NCI-H2029 treated with DMSO at 0.1 percent for 48 hours (cell line): ENCODE measurements around the gene ZNF865.

Experiments
- DNase-seq: peaks from one replicate; lab custom pipeline; 2025; lab: John Stamatoyannopoulos, UW

ZNF865 gene

DNA sequence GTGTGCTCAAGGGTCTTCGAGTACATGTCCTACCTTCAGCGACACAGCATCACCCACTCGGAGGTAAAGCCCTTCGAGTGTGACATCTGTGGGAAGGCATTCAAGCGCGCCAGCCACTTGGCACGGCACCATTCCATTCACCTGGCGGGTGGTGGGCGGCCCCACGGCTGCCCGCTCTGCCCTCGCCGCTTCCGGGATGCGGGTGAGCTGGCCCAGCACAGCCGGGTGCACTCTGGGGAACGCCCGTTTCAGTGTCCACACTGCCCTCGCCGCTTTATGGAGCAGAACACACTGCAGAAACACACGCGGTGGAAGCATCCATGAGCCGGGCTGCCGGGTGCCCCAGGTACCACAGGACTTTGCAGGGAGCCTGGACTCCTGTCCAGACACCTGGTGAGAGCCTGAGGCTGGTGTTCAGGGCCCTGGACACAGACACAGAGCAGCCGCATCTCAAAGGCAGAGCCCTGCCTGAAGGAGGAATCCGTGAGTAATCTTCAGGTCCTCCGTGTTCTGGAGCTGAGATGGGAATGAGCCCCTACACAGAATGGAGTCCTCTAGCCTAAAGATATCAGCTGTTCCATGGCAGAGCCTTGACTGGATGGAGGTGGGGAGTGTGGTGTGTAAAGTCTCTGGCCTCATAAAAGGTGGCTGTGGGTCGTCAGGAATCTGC lies 39.5 kb downstream of the ZNF865 start:
- no peak for DNase-seq

DNA sequence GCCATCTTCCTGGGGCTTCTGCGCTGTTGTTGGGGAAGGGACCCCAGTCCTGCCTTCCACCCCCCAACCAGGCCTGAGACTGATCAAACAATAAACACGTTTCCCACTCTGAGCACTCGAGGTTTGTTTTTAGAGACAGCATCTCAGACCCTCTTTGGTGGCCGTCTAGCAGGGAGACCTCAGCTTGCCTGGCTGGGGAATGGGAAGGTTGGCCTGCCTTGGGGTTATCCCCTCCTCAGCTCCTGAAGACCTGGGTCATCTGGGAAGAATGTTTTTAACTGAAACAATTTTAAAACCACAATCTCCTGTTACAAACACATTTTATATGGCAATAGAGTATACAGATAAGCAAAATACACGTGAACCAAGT lies 40.0 kb downstream of the ZNF865 start:
- no peak for DNase-seq

DNA sequence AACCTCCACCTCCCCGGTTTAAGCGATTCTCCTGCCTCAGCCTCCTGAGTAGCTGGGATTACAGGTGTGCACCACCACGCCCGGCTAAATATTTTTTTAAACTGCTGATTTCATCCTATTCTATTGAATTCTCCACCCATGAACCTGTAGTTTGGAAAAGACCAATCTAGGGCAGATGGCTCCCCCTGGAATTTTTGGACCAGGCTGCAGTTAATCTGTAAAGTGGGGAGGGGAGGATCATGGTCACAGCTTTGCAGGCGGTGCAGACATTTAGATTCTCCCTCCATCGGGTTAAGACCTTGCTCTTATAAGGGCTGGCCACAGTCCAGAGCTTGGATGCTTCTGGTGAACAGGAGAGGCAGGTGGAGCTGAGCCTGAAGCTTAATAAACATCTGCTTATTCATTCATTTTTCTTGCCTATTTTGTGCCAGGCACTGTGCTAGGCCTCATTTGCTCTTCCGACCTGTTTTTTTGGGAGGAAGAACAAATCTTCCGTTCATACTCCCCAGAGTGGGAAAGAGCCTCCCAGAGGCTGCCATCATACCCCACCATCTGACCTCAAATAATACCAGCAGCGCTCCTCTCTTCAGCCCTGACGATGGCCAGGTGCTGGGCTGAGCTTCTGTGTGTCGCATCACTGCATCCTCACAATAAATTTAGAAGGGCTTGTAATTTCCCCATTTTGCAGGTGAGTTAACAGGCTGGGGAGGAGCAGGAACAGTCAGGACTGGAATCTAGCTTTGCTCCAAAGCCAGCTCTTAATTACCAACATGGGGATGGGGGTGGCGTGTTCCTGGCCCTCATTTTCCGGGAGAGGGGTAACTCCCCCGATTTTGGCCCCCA lies 41.7 kb downstream of the ZNF865 start:
- DNase-seq, result no peak

DNA sequence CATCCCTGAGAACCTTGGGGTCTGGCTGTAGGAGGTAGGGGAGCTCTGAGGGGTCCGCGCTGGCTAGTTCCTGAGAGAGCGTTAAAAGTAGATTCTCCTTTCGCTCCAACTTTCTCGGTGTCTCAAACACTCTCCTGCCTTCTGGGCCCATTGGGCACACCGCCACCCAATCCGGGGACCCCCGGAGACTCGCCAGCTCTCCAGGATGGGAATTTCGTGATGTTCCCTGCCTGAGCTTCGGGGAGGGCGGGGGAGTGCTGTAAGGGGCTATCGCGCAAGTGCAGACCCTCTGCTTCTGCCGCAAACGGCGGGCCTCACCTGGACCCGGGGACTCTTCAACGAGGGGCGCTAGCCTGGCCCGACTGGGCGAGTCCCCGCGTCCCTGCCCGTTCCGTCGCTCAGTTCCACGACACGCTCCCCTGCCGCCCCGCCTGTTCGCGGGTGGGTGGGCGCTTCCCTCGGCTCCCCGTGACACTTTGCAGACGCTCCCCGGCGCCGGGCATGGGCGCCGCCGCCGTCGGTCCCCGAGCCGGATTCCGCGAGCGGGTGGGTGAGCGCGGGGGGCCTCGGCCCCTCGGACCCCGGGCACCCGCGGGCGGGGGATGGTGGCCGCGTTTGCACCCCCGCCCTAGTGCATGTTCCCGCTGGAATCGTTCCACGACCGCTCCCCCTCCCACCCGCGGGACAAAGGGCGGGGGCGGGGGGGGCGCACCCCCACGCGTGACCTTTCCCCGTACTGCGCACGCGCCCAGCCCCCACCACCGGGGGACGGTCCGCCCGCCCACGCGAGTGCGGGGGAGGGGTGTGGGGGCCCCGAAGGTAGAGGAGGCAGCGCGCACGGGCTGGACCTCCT lies 42.5 kb downstream of the ZNF865 start, which contains the start of gene CCDC106:
Gene CCDC106, plus strand, starts transcription at position 481 of the 853 bp plus-strand sequence. CDS start 835 bp downstream, outside the sequence.
- DNase-seq, result no peak

DNA sequence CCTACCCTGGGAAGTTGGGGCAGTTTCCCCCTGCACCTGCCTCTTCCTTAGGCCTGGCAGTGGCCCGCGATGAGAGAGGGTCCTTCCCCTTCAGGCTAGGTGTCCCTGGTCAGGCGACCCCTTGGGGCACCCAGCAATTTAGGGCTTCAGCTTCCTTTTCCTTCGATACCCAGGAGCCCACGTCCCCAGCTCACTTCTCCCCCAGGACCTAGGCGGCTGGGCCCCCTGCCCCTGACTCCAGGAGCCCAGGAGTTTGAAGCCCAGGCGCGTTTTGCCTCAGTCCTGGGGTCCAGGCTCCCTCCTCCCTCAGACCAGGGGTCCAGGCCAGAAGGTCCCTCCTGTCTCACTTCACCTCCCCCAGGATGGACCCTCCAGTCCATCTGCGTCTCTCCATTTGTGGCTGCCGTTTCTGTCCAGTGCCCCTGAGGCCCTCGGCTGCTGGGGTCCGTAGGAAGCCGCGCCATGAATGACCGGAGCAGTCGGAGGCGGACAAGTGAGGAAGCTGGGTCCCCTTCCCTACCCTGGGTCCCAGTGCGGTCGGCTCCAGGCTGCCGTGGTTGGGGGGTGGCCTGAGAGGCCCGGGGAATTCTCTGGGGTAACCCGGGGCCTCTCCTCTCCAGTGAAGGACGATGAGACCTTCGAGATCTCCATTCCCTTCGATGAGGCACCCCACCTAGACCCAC lies 43.3 kb downstream of the ZNF865 start:
- DNase-seq, result no peak

DNA sequence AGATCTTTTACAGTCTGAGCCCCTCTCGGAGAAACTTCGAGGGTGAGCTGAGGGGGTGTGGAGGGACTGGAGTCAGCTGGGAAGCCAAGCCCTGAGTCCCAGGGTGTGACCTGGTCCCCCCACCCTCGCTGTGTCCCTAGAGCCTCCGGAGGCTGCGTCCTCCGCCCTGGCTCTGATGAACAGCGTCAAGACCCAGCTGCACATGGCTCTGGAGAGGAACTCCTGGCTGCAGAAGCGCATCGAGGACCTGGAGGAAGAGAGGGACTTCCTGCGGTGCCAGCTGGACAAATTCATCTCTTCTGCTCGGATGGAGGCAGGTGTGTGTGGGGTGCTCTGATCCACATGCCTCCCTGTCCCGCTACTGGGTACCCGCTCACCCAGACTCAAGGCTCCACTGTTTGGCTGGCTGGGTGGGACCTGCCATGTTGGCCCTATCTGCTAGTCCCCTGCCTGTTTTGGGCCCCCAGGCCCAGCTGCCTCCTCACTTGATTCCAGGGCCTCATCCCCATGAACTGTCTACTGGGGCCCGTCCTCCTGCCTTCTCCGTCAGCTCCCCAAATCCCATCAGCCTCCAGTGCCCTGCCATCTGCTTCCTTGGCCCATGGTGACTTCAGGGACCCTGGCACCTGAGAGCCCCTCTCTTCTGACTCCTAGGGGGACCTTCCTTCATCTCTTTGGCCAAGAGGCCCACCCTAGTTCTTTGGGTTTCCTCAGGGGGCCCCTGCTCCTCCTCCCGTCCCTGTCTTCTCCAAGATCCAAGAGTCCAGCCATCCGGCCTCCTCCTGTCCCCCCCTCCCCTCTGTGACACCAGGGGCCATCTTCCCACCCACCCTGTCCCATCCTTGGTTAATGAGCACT lies 44.0 kb downstream of the ZNF865 start:
- no peak for DNase-seq

DNA sequence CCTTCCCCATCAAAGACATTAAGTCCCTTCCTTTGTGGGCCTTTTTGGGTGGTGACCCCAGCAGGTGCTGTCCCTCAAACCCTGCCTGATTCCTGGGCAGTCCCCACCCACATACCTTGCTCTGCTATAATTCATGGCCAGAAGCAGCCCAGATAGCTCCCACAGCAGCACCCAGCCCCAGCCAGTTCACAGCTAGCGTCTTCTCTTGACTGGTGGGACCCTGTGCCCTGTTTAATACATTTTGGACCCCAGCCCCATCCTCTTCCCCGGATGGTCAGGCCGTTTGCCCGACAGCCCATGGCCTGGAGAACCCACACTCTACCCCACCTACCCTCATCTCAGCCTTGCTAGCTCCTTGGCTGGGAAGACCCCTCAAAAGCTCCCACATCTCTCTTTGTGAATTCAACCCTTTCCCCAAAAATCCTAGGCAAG lies 44.7 kb downstream of the ZNF865 start:
- DNase-seq, result no peak

DNA sequence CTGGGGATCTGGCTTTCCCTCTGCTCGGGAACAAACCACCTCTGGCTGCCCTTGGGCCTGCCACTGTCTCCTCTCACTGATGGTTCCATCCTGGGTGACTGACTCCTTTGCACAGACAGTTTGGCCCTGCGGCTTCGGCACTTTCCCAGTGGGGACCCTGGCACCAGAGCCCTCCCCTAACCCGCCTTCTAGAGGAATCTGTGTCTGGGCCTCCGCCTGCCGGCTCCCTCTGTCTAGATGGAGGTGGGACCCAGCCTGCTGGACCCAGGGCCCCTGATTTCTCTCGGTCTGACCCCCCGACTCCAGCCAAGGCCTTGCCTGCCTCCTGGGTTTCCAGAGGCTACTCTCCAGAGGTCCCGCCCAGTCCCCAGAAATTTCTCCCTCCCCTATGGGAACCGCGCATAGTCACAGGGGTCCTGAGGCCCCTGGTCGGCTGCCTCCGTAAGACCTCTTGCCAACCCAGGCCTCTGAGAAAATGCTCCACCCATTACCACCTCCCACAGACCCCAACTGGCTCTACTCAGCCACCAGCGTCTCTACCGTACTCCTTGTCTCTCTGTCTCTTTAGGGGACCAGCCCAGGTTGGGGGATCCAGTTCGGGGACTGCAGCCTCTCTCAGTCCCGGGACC lies 45.3 kb downstream of the ZNF865 start:
- no peak for DNase-seq

DNA sequence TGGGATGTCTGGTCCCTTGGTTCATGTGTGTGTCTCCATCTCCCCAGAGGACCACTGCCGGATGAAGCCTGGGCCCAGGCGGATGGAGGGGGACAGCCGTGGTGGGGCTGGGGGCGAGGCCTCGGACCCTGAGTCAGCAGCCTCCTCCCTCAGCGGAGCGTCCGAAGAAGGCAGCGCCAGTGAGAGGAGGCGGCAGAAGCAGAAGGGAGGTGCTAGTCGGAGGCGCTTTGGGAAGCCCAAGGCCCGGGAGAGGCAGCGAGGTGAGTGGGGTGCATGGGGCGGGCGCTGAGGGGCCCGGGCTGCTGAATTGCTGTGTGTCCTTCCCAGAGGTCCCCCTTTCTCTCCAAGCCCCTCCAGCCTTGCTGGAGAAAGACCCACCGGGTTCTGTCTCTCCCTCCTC lies 45.8 kb downstream of the ZNF865 start:
- DNase-seq, result no peak

DNA sequence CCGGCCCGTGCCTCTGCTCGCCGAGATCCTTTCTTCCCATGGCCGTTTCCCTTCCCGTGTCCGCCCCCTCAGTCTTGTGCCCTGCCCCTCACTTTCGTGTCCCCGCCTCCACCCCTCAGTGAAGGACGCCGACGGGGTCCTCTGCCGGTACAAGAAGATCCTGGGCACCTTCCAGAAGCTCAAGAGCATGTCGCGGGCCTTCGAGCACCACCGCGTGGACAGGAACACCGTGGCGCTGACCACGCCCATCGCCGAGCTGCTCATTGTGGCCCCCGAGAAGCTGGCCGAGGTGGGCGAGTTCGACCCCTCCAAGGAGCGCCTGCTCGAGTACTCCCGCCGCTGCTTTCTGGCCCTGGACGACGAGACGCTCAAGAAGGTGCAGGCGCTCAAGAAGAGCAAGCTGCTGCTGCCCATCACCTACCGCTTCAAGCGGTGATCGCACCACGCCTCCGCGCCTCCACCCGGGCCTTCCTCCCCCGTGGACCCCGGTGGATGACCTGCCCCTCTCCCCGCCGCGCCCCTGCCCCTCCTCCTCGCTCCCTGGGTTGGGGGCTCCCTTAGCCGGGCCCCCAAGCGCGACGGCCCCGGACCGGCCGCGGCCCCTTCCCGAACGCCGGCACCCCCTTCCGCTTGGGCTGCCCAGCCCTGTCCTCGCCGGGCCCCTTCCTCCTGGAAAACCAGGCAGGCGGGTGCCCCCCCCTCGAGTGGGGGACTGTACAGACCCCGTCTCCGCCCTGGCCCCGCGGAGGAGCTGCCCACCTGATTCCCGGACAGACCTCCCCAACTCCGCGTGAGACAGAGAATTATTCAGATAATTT lies 47.1 kb downstream of the ZNF865 start:
- DNase-seq, result no peak

DNA sequence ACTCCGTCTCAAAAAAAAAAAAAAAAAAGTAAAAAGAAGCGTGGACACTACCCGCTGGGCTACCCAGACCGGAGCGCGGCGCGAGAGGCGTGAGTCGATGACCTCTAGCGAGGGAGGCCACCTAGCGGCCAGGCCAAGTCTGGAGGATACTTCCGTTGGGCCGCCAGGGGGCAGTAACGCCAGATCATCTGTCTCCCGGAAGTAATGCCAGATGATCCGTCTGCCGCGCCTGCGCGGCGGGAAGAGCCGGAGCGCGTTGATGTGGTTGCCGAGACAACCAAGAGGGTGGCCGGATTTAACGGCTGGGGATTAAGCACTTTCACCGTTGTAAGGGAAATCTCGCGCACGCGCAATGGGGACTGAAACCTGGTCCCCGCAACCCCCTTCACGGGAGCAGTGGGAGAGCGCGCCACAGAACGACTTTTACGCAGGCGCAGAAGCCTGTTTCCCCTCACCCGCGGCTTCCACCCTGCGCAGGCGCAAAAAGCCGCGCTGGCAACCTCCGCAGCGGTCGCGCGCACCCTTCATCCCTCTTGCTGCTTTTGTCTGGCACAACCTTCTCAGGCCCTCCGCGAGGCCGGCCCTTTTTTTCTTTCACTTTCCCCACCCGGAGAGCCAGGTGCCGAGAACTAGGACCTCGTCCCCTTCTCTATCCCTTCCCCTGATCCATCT lies 48.3 kb downstream of the ZNF865 start:
- DNase-seq, result peak; percentile 97

DNA sequence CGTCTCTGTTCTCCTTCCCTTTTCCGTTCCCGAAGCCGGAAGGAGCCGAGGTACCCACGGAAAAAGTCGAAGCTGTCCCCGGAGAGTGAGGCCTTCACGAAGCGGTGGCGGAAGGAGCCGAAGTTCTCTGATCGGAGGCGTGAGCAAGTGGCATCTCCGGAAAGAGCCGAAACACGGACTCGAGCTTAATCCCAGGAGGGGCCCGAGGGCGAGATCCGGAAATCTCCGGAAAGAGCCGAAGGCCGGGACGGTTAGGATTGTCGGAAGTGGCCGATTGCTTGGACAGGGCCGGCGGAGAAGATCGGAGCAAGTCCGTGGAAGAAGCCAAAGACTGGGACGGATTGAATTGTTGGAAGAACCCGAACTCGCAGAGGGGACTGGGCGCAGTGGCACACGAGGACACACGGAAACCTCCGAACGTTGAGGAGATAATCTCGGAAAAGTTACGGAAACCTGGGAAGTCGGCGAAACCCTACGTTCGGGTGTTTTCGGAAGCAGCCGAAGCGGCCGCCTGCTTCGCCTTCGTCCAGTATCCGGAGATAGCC lies 48.9 kb downstream of the ZNF865 start:
- peak; percentile 96 for DNase-seq

DNA sequence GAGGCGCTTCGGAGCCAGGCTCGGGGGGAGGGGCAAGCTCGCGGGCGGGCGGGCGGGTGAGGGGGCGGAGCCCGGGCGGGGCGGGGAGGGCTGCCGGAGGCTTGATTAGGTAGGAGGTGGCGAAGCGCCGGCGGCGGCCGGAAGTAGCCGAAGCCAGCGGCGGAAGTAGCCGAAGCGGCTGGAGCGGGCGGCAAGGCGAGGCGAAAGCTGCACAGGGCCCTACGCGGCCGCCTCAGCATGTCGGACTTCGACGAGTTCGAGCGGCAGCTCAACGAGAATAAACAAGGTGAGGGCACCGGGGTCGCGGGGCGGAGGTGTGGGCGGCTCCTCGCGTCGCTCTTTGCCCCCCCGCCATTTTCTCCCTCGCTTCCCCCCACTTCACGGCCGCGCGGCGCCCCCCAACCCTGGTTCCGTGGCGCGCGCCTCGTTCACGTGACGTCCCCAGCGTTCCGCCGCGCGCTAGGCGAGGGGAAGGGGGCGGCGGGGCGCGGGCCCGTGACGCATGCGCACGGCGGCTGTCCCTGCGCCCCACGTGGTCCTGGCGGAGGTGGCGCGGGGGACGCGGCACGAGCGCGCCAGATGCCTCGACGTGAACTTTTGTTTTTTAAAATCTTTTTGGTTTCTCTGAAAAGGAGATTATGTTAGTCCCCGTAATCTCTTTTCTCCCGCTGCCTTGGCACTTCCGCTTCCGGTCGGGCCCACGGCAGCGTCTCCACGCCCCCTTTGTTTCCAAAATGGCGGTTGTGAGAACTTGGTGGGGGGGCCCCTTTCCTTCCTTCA lies 49.6 kb downstream of the ZNF865 start, which contains the start of gene U2AF2:
Gene U2AF2, plus strand, starts transcription at position 168 of the 780 bp plus-strand sequence. Its CDS starts 70 bp downstream, at position 238.
- DNase-seq, result peak; percentile 59

DNA sequence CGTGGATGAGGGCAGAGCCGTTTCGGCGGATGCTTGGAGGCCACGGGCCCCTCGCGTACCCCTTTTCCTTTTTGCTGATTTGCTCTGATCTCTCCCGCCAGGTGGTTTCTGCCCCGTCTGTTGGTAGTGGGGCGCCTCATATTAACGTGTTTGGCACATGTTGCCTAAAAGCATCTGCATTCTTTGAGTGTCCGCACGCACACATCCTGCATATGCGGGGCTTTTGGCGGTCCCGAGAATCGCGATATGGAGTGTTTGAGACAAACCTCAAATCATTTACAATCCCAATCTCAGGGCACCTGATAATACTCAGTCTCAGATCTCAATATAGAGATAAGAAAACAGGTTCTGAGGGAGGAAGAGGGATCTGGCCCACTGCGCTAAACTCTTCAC lies 50.2 kb downstream of the ZNF865 start:
- no peak for DNase-seq

DNA sequence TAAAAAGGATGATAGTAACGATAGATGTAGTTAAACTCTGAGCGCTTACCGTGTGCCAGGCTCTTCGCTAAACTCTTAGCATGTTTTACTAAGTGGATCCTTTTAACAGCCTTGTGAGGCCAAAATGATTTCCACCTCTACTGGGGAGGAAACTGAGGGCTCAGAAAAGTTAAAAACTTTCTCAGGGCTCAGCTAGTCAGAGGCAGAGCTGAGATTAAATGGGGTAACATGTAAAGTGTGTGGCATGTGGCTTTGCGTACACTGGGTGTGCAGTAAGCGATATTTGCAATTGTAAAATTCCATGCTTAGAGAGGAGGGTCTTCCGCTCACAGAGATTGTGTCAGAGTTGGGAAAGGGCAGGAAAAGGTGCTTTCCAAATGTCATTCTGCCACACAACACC lies 51.1 kb downstream of the ZNF865 start:
- DNase-seq, result no peak

DNA sequence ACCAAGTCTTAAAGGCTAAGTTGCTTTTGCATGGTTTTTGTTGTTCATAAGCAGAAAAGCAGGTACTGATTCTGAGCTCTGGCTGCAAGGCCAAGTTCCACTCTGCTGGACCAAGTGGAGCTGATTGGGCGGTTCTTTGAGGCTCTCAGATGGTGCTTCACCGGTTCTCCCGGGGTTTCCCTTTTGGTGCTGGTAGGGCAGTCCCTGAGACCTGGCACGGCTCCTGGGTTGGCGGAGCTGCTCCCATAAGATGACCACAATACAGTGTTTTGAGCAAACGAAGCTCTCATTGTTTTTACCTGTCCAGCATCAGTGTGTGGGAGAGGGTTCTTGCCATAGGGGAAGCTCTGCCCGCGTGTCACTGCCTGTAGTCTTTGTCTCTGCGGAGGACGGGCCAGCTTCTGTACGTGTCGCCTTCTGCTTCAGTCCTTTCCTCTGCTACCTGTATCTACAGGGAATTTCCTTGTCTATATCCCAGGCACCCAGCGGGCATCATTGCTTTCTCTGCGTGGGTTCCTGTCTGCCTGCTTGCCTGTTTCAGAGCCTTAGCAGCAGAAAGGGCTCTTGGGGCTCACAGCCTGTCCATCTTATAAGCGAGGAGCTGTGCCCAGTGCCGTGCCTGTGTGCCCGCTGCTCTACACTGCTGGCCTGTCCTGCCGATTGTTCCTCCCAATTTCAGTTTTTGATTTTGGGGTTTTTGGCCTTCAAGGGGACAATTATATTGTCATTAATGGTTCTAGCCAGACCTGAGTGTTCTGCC lies 51.7 kb downstream of the ZNF865 start:
- no peak for DNase-seq

DNA sequence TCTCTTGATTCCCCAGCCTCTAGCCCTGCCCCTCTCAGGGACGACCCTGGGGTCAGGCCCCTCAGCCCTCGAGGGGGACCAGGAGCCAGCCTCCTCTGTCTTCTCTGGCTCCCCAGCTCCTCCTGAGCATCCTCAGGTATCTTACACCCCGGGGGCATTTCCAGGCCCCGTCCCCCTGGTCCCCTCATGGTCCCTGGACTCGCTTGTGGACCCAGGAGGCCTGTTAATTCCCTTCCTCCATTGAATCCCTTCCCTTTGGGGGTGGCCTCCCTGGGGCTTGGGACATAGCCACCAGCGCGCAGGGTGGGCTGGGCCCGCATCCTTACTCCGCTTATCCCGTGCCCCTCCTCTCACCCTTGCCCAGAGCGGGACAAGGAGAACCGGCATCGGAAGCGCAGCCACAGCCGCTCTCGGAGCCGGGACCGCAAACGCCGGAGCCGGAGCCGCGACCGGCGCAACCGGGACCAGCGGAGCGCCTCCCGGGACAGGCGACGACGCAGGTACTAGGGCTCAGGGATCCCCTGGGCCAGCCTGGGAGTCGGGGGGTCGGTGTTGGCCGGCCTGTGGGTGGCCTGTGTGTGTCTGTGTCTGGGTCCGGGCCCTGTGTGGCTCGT lies 53.5 kb downstream of the ZNF865 start:
- DNase-seq, result no peak
